HEK293 (cell line): ENCODE results near the gene PRICKLE1.
A peak's percentile ranks its signal among the peaks of the same experiment; 100 is the strongest.

Experiments
- AEBP2 ChIP-seq: fragments of 450-650 bp; formaldehyde crosslinking; IDR thresholded peaks from 2 replicates; pipeline ENCODE4 v1.5.1; 2016; ENCODE audit warnings: missing biosample characterization, missing genetic modification characterization, borderline replicate concordance
- KLF1 ChIP-seq: fragments of 450-650 bp; formaldehyde crosslinking; IDR thresholded peaks from 2 replicates; pipeline ENCODE4 v1.5.1; 2016; ENCODE audit warnings: missing biosample characterization, missing genetic modification characterization
- KLF8 ChIP-seq: fragments of 450-650 bp; formaldehyde crosslinking; IDR thresholded peaks from 2 replicates; pipeline ENCODE4 v1.5.1; 2016; ENCODE audit warnings: missing biosample characterization, missing genetic modification characterization
- MEIS1 ChIP-seq: sonication (generic); formaldehyde crosslinking; IDR thresholded peaks from 2 replicates; pipeline ENCODE4 v1.8.1; 2022; ENCODE audit warnings: missing genetic modification reagents, mild to moderate bottlenecking, borderline replicate concordance
- RBAK ChIP-seq: fragments of 450-650 bp; formaldehyde crosslinking; IDR thresholded peaks from 2 replicates; pipeline ENCODE4 v1.5.1; 2016; ENCODE audit warnings: missing biosample characterization, missing genetic modification characterization
- SCRT2 ChIP-seq: fragments of 450-650 bp; formaldehyde crosslinking; IDR thresholded peaks from 2 replicates; pipeline ENCODE4 v1.5.1; 2016; ENCODE audit warnings: missing biosample characterization, missing genetic modification characterization
- TSHZ1 ChIP-seq: fragments of 450-650 bp; formaldehyde crosslinking; IDR thresholded peaks from 2 replicates; pipeline ENCODE4 v1.5.1; 2016; ENCODE audit warnings: missing biosample characterization, missing genetic modification characterization, borderline replicate concordance
- WT1 ChIP-seq: fragments of 450-650 bp; formaldehyde crosslinking; IDR thresholded peaks from 2 replicates; pipeline ENCODE4 v1.5.1; 2016; ENCODE audit warnings: missing biosample characterization, missing genetic modification characterization
- ZBTB11 ChIP-seq: fragments of 450-650 bp; formaldehyde crosslinking; conservative IDR thresholded peaks from 2 replicates; pipeline ENCODE4 v1.5.1; 2016; ENCODE audit warnings: low read depth, missing biosample characterization, missing genetic modification characterization
- ZBTB26 ChIP-seq: fragments of 450-650 bp; formaldehyde crosslinking; optimal IDR thresholded peaks from 2 replicates; pipeline ENCODE3; 2016; ENCODE audit warnings: missing biosample characterization, mild to moderate bottlenecking, missing genetic modification characterization
- ZBTB6 ChIP-seq: fragments of 450-650 bp; formaldehyde crosslinking; IDR thresholded peaks from 2 replicates; pipeline ENCODE4 v1.5.1; 2017; ENCODE audit warnings: missing biosample characterization, missing genetic modification characterization
- ZBTB8A ChIP-seq: fragments of 450-650 bp; formaldehyde crosslinking; IDR thresholded peaks from 2 replicates; pipeline ENCODE4 v1.5.1; 2016; ENCODE audit warnings: missing biosample characterization, missing genetic modification characterization
- ZFP69B ChIP-seq: fragments of 450-650 bp; formaldehyde crosslinking; IDR thresholded peaks from 2 replicates; pipeline ENCODE4 v1.5.1; 2016; ENCODE audit warnings: missing biosample characterization, missing genetic modification characterization
- ZNF18 ChIP-seq: fragments of 450-650 bp; formaldehyde crosslinking; IDR thresholded peaks from 2 replicates; pipeline ENCODE4 v1.5.1; 2016; ENCODE audit warnings: missing biosample characterization, missing genetic modification characterization
- ZNF184 ChIP-seq: fragments of 450-650 bp; IDR thresholded peaks from 2 replicates; pipeline ENCODE4 v1.5.1; 2018; ENCODE audit warnings: missing biosample characterization, mild to moderate bottlenecking, missing genetic modification characterization
- ZNF274 ChIP-seq, 2 experiments: fragments of 200-500 bp in 1 of 2; fragments of 450-650 bp in 1 of 2; sonication (Bioruptor generic) in 1 of 2; formaldehyde crosslinking in 1 of 2; IDR thresholded peaks; 2 replicates each; pipeline versions ENCODE4 v1.5.1 to v1.6.1; 2014 to 2016; ENCODE audit warnings: borderline replicate concordance in 1 of 2, inconsistent platforms in 1 of 2, low read length in 1 of 2, missing biosample characterization in 1 of 2, missing genetic modification characterization in 1 of 2
- ZNF366 ChIP-seq: fragments of 450-650 bp; formaldehyde crosslinking; conservative IDR thresholded peaks from 2 replicates; pipeline ENCODE4 v1.5.1; 2016; ENCODE audit warnings: missing biosample characterization, missing genetic modification characterization
- ZNF449 ChIP-seq: fragments of 450-650 bp; formaldehyde crosslinking; IDR thresholded peaks from 2 replicates; pipeline ENCODE4 v1.5.1; 2017; ENCODE audit warnings: missing biosample characterization, mild to moderate bottlenecking, missing genetic modification characterization, moderate library complexity
- ZNF501 ChIP-seq: fragments of 450-650 bp; formaldehyde crosslinking; IDR thresholded peaks from 2 replicates; pipeline ENCODE4 v1.5.1; 2016; ENCODE audit warnings: missing biosample characterization, missing genetic modification characterization
- ZNF621 ChIP-seq: fragments of 450-650 bp; formaldehyde crosslinking; IDR thresholded peaks from 2 replicates; pipeline ENCODE4 v1.5.1; 2017; ENCODE audit warnings: missing biosample characterization, missing genetic modification characterization
- ZNF843 ChIP-seq: fragments of 450-650 bp; formaldehyde crosslinking; IDR thresholded peaks from 2 replicates; pipeline ENCODE4 v1.5.1; 2016; ENCODE audit warnings: missing biosample characterization, missing genetic modification characterization

PRICKLE1 gene

GRCh38 chr12:42589465-42590329 lies at the start of gene PRICKLE1 (continued):
- TF ChIP-seq ZBTB6 (tag by site-specific recombination) (no peak; the same call in 1 of the 2 replicates), KLF8 (tag by site-specific recombination) (peak; percentile 30; the same call in 1 of the 2 replicates), KLF1 (tag by site-specific recombination) (no peak), ZNF843 (tag by site-specific recombination) (no peak), ZNF621 (tag by site-specific recombination) (no peak), TSHZ1 (tag by site-specific recombination) (no peak), ZNF184 (tag by site-specific recombination) (no peak), ZNF501 (tag by site-specific recombination) (no peak), AEBP2 (tag by site-specific recombination) (no peak), ZNF18 (tag by site-specific recombination) (no peak), ZNF366 (tag by site-specific recombination) (peak; percentile 53; the same call in 1 of the 2 replicates), ZBTB26 (tag by site-specific recombination) (peak; percentile 92), RBAK (tag by site-specific recombination) (no peak), WT1 (tag by site-specific recombination) (no peak), ZBTB11 (tag by site-specific recombination) (no peak), ZBTB8A (peak; percentile 92), MEIS1 (no peak), SCRT2 (tag by site-specific recombination) (0 out of 2 replicates have a peak, but pooled peaks have one; percentile 23), ZNF449 (tag by site-specific recombination) (peak; percentile 47; the same call in 1 of the 2 replicates), ZFP69B (tag by site-specific recombination) (no peak), ZNF274 (IDR thresholded peaks at IDR 0.05; ENCODE audit: low read length) (no peak), ZNF274 (tag by site-specific recombination; IDR thresholded peaks at IDR 0.05; ENCODE audit: borderline replicate concordance) (no peak)
